K562 (cell line): ENCODE data around the gene ADM. TPM values are rescaled to one million over a fixed set of nuclear protein-coding genes. Genes with fewer than 3 reads are reported as not detected.

ENCODE experiments used
- ARNT ChIP-seq, 2 experiments: fragments of 450-650 bp; IDR thresholded peaks; 2 replicates each; pipeline ENCODE4 v1.6.1; 2016; ENCODE audit warnings: mild to moderate bottlenecking in 1 of 2
- CEBPB ChIP-seq: fragments of 450-650 bp; IDR thresholded peaks from 2 replicates; pipeline ENCODE4 v1.6.1; 2016; ENCODE audit warnings: missing genetic modification characterization, missing compliant biosample characterization
- CEBPG ChIP-seq, 3 experiments: fragments of 200-800 bp in 1 of 3; sonication (Bioruptor generic) in 1 of 3; sonication (generic) in 1 of 3; formaldehyde crosslinking in 1 of 3; IDR thresholded peaks in 2 of 3; conservative IDR thresholded peaks in 1 of 3; 2 replicates each; pipeline versions ENCODE4 v1.6.1 to v1.8.0; 2016 to 2022; ENCODE audit warnings: missing compliant biosample characterization in 2 of 3, missing genetic modification characterization in 2 of 3, mild to moderate bottlenecking in 1 of 3, missing genetic modification reagents in 1 of 3
- CTBP1 ChIP-seq: fragments of 450-650 bp; IDR thresholded peaks from 2 replicates; pipeline ENCODE4 v1.6.1; 2016; ENCODE audit warnings: borderline replicate concordance
- DPF2 ChIP-seq: fragments of 450-650 bp; IDR thresholded peaks from 2 replicates; pipeline ENCODE4 v1.6.1; 2016
- GATAD2A ChIP-seq: fragments of 450-650 bp; IDR thresholded peaks from 2 replicates; pipeline ENCODE4 v1.6.1; 2017
- HMGN3 ChIP-seq: IDR thresholded peaks from 2 replicates; pipeline ENCODE4 v1.6.1; 2011; ENCODE audit warnings: borderline replicate concordance, low read depth, mild to moderate bottlenecking, mixed read lengths, low read length; ENCODE audit not compliant: insufficient read length; ENCODE audit errors: extremely low read depth
- HNRNPLL ChIP-seq: fragments of 200-400 bp; formaldehyde crosslinking; IDR thresholded peaks from 2 replicates; pipeline ENCODE4 v1.6.1; 2017; ENCODE audit warnings: low read length, low read depth, mild to moderate bottlenecking; ENCODE audit not compliant: poor library complexity, severe bottlenecking
- MCM7 ChIP-seq, 2 experiments: fragments of 450-650 bp; IDR thresholded peaks; 2 replicates each; pipeline ENCODE4 v1.6.1; 2016 to 2018
- MGA ChIP-seq: fragments of 450-650 bp; IDR thresholded peaks from 2 replicates; pipeline ENCODE4 v1.6.1; 2016; ENCODE audit warnings: mild to moderate bottlenecking, moderate library complexity
- NFIX ChIP-seq: fragments of 250-450 bp; sonication (Bioruptor Pico); IDR thresholded peaks from 2 replicates; pipeline ENCODE4 v1.4.0; 2020; ENCODE audit warnings: low read depth, mild to moderate bottlenecking, moderate library complexity
- NONO ChIP-seq, 2 experiments: fragments of 200-400 bp in 1 of 2; fragments of 450-650 bp in 1 of 2; formaldehyde crosslinking in 1 of 2; IDR thresholded peaks; 2 replicates each; pipeline ENCODE4 v1.6.1; 2017; ENCODE audit warnings: low read depth in 2 of 2, mild to moderate bottlenecking in 2 of 2, moderate library complexity in 2 of 2, low read length in 1 of 2
- PHF8 ChIP-seq: fragments of 200-600 bp; sonication (generic); IDR thresholded peaks from 2 replicates; pipeline ENCODE4 v1.6.1; 2012; ENCODE audit warnings: mixed run types, mild to moderate bottlenecking, inconsistent platforms, low read length, moderate library complexity, borderline replicate concordance
- POLR2AphosphoS2 ChIP-seq: IDR thresholded peaks from 2 replicates; pipeline ENCODE4 v1.6.1; 2012; ENCODE audit warnings: low read length, improper control_type of control experiment
- RAD51 ChIP-seq: fragments of 450-650 bp; IDR thresholded peaks from 2 replicates; pipeline ENCODE4 v1.7.1; 2016; ENCODE audit warnings: low read depth, mild to moderate bottlenecking, borderline replicate concordance
- SPI1 ChIP-seq: IDR thresholded peaks from 2 replicates; pipeline ENCODE4 v1.6.1; 2011; ENCODE audit warnings: low read depth, low read length, control low read depth, borderline replicate concordance
- XRCC5 ChIP-seq: fragments of 200-400 bp; formaldehyde crosslinking; IDR thresholded peaks from 2 replicates; pipeline ENCODE4 v1.6.1; 2017; ENCODE audit warnings: low read depth, mild to moderate bottlenecking, low read length
- ZNF408 ChIP-seq: fragments of 250-450 bp; sonication (Bioruptor Pico); IDR thresholded peaks from 2 replicates; pipeline ENCODE4 v1.4.0; 2020; ENCODE audit warnings: low read depth, mild to moderate bottlenecking, moderate library complexity
- polyA plus RNA-seq, 8 experiments: library from polyadenylated mRNA; depleted of rRNA in 4 of 8; stranded (reverse) in 5 of 8; unstranded in 3 of 8; fragments of >200 nt; fragmentation: Nextera tagmentation in 2 of 8; fragmentation: Illumina TruSeq in 1 of 8; extraction: Ambion mirVana in 2 of 8; extraction: Trizol in 1 of 8; gene quantifications; 2 replicates each; pipeline versions ENCODE4 v1.2.1 to v1.2.3, GENCODE V29; 2011 to 2014; ENCODE audit warnings: inconsistent platforms in 1 of 8, missing spikeins in 1 of 8
- total RNA-seq, 7 experiments: library from RNA; depleted of rRNA in 6 of 7; stranded (reverse); fragments of >200 nt in 6 of 7; fragmentation: Illumina TruSeq in 2 of 7; extraction: Trizol in 2 of 7; gene quantifications; 2 replicates each; pipeline versions ENCODE4 v1.2.1 to v1.2.3, GENCODE V29; 2011 to 2021; ENCODE audit warnings: low replicate concordance in 1 of 7

The ADM gene
- total and polyA plus RNA-seq, 9 of the 15 experiments (the other 6 are each of a cell fraction or from before 2014, with no cell fraction given) = 0.23 to 0.49 (median 0.32) TPM; not detected in 6

DNA sequence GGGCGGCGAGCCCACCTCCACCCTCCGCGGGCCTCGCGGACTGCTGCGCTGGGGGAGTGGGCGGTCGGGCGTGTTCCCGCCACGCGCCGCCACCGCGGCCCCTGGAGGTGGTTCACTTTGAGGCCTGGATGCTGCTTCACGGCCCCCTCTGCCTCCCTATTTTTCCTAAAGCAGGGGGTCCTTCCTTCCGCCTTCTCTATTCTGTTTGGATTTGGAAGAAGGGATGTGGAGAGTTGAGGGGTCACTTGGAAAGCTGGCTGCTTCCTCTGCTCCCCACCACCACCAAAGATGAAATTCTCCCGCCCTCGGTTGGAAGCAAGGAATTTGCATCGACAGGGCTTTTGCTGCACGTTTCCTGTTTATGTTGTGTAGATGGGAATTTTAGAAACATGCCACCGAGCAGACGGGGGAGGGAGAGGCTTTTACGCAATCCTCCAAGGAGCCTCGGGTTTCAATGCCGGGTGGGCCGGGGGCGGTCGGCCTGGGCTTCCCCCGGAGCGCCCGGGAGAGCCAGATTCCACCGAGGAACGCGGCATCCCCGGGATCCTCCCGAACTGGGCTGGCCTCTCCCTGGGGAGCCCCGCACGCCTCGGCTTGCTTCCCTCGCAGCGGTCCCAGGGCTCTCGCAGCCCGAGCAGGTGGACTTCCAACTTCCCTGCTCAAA, 10.5 kb upstream of the ADM start (continued):
- TF ChIP-seq PHF8 (peak; percentile 42; the same call in 1 of the 2 replicates), NFIX (CRISPR knock-in tag) (no peak), CEBPG (CRISPR knock-in tag; IDR thresholded peaks at IDR 0.05) (0 out of 2 replicates have a peak, but pooled peaks have one; percentile 17), CEBPG (tag; conservative IDR thresholded peaks at IDR 0.05 in 1 of 2, IDR thresholded peaks at IDR 0.05 in 1 of 2) (no peak), POLR2AphosphoS2 (no peak), CEBPB (tag) (peak; percentile 28; the same call in 1 of the 2 replicates), XRCC5 (no peak), CTBP1 (no peak), ZNF408 (CRISPR knock-in tag) (no peak), HNRNPLL (no peak), ARNT (IDR thresholded peaks at IDR 0.05) (no peak), HMGN3 (peak; percentile 9), DPF2 (no peak), MCM7 (IDR thresholded peaks at IDR 0.05) (no peak), SPI1 (no peak), NONO (IDR thresholded peaks at IDR 0.05; ENCODE audit: low read depth in 2 of 2, low read length in 1 of 2) (no peak), RAD51 (no peak), MGA (peak; percentile 40), GATAD2A (no peak)
